ENCODE data around the gene DHRSX.

GRCh38 chrX:2315434-2315833 is 185.3 kb downstream of the DHRSX start:
- TF ChIP-seq CTCF (IDR thresholded peaks at IDR 0.05; ENCODE audit: insufficient read depth, low read length, poor library complexity, severe bottlenecking) (no peak), EZH2phosphoT487 (conservative IDR thresholded peaks at IDR 0.05; ENCODE audit: low read length) (no peak)

All from SU-DHL-6 (cell line).